Lung (tissue), 12 donors: ENCODE data around the gene MEN1. TPM values are rescaled to one million over a fixed set of nuclear protein-coding genes. Genes with fewer than 3 reads are reported as not detected.

Experiments used
- ATAC-seq: fragments of 200-7000 bp; cut with Tn5 transposase; one replicate; pipeline ENCODE4 v1.9.1; 2020; ENCODE audit warnings: moderate number of reproducible peaks; ENCODE audit not compliant: insufficient read depth, low FRiP score
- DNase-seq, 3 donors: peaks; one replicate each; pipeline ENCODE4 v3.0.0-alpha.2; 2013 to 2017
- H3K27ac ChIP-seq, 2 donors: one replicate each; pipeline ENCODE4 v1.5.1; 2013; ENCODE audit warnings: mild to moderate bottlenecking in 2 of 2, moderate library complexity in 2 of 2, control low read depth in 1 of 2, inconsistent platforms in 1 of 2, low read depth in 1 of 2, low read length in 1 of 2
- H3K27me3 ChIP-seq, 3 donors: one replicate each; pipeline ENCODE4 v1.5.1; 2013; ENCODE audit warnings: low read length in 2 of 3; ENCODE audit not compliant: control insufficient read depth in 3 of 3, insufficient read depth in 3 of 3
- H3K36me3 ChIP-seq, 4 donors: one replicate each; pipeline ENCODE4 v1.5.1; 2013; ENCODE audit warnings: low read length in 4 of 4, mild to moderate bottlenecking in 1 of 4, moderate library complexity in 1 of 4; ENCODE audit not compliant: control insufficient read depth in 4 of 4, insufficient read depth in 4 of 4
- H3K4me1 ChIP-seq, 5 donors: one replicate each; pipeline ENCODE4 v1.5.1; 2013; ENCODE audit warnings: low read length in 5 of 5, mild to moderate bottlenecking in 2 of 5, moderate library complexity in 1 of 5; ENCODE audit not compliant: control insufficient read depth in 5 of 5, insufficient read depth in 5 of 5
- H3K4me3 ChIP-seq: one replicate; pipeline ENCODE4 v1.5.1; 2013; ENCODE audit warnings: mild to moderate bottlenecking, control low read depth, moderate library complexity
- H3K9ac ChIP-seq, 2 donors: one replicate each; pipeline ENCODE4 v1.5.1; 2013; ENCODE audit warnings: low read length in 2 of 2, control low read depth in 1 of 2; ENCODE audit not compliant: insufficient read depth in 1 of 2
- H3K9me3 ChIP-seq, 4 donors: one replicate each; pipeline ENCODE4 v1.5.1; 2013; ENCODE audit warnings: low read length in 3 of 4, mild to moderate bottlenecking in 1 of 4, moderate library complexity in 1 of 4; ENCODE audit not compliant: control insufficient read depth in 4 of 4, insufficient read depth in 3 of 4
- WGBS, 2 donors: extraction: QIAGEN DNeasy Blood & Tissue Kit; methylation state at CpG; one replicate each; pipeline ENCODE4 v1.1.7; 2013; 5-methylcytosine and 5-hydroxymethylcytosine counted together
- polyA plus RNA-seq, 2 donors: library from polyadenylated mRNA; stranded (reverse); fragments of 200-250 nt; gene quantifications; one replicate each; pipeline ENCODE4 v1.2.1, GENCODE V29; 2013
- total RNA-seq, 2 donors: library from RNA; depleted of rRNA in 1 of 2; stranded (reverse); fragments of >200 nt in 1 of 2; gene quantifications; one replicate each; pipeline ENCODE4 v1.2.1, GENCODE V29; 2014 to 2021
- TF ChIP-seq, protein P1 (sequence below): IDR thresholded peaks from 2 replicates; pipeline ENCODE4 v1.5.1; 2012; ENCODE audit warnings: mild to moderate bottlenecking; ENCODE audit errors: control extremely low read depth, extremely low read depth
- donor health status: control.
- donor health status: control.
- donor health status: Bipolar disorder and iron deficiency.
- donor health status: healthy.
- donor health status: DM: yes; HTN: yes; CAD: no.

MEN1 gene
- total and polyA plus RNA-seq, 4 donors, result 15.0 to 24.9 (median 18.6) TPM

DNA sequence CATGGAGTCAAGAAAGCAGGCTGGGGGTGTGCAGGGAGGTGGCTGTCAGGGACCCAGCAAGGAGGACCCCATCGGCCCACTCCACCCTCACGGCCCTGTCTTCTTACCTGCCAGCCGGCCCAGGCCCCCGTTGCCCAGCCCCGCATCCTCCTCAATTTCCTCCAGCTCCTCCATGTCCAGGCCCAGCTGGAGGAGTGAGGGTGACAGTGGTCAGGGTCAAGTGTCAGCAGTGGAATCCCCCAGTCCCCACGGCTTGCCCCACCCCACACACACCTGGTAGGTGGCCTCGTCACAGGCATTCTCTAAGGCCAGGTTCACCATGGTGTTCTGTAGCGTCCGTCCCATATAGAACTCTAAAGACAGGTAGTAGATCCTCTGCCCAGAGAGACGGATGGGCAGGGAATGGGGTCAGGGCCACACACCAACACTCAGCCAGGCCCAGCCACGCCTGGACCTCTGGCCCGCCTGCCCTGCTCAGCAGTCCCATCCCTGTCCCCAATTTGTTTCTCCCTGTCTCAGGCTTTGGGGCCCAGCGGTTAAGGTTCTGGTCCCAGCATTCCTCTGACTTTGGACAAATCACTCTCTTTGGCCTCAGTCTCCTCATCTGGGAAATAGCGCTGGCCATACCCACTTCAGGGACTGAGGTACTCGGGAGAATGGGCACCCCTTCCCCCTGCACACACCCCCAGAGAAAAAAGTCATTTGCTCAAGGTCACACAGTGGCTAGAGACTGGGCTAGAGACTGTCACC, 51.8 kb downstream of the MEN1 start:
- no peak for ATAC-seq
- Histone ChIP-seq H3K4me3 (no peak overlapping the region), H3K27me3 (no peaks in the 10 kb centered on the region), H3K9ac (no peak overlapping the region), H3K36me3 (peaks cover 0 to 12% (median 7%) of the 10 kb centered on the region in 4 donors), H3K27ac (no peak overlapping the region), H3K4me1 (peaks cover 0 to 17% (median 8%) of the 10 kb centered on the region in 5 donors), H3K9me3 (no peaks in the 10 kb centered on the region)
- TF ChIP-seq, protein P1, sequence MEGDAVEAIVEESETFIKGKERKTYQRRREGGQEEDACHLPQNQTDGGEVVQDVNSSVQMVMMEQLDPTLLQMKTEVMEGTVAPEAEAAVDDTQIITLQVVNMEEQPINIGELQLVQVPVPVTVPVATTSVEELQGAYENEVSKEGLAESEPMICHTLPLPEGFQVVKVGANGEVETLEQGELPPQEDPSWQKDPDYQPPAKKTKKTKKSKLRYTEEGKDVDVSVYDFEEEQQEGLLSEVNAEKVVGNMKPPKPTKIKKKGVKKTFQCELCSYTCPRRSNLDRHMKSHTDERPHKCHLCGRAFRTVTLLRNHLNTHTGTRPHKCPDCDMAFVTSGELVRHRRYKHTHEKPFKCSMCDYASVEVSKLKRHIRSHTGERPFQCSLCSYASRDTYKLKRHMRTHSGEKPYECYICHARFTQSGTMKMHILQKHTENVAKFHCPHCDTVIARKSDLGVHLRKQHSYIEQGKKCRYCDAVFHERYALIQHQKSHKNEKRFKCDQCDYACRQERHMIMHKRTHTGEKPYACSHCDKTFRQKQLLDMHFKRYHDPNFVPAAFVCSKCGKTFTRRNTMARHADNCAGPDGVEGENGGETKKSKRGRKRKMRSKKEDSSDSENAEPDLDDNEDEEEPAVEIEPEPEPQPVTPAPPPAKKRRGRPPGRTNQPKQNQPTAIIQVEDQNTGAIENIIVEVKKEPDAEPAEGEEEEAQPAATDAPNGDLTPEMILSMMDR, result no peak
- WGBS, 2 donors, result 90 to 92% methylated on average over 15 of the region's 15 CpGs
- no peak for DNase-seq

DNA sequence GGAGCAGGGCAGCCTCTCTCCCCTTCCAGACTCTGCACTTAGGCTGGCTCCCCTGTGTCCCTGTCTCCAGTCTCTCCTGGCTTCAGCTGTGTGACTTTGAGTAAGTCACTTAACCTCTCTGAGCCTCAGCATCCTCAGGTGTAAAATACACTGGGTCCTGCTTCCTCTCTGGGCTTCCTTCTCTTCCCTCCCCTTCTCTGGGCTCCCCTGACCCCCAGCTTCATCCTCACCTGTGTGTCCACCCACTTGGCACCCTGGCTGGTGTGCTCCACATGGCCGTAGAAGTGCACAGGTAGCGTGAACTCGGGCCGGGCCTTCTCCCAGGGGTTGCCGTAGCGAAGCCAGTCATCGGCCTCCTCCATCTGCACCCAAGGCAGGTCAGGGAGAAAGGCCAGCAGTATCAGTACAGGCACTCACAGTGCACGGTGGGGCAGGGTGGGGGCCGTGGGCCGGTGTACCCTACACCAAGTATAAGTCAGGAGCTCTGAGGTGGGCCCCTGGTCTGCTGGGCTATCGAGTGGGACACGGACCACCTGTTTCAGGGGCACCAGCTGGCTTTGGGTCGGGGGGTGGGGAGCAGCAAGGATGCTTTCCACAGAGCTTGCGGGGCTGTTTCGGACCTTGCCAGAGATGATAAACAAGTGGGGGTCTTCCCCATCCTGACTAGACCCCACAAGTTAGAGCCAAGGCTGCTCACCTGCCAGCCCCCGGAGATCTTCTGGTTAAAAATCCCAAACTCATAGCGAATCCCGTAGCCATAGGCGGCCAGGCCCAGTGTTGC, 52.6 kb downstream of the MEN1 start:
- Histone ChIP-seq H3K27ac (no peak overlapping the region), H3K36me3 (peaks cover 0 to 4% (median 2%) of the 10 kb centered on the region in 4 donors), H3K9me3 (no peaks in the 10 kb centered on the region), H3K4me1 (peaks cover 0 to 17% (median 8%) of the 10 kb centered on the region in 5 donors), H3K9ac (no peak overlapping the region), H3K27me3 (no peaks in the 10 kb centered on the region), H3K4me3 (no peak overlapping the region)
- DNase-seq, result no peak
- TF ChIP-seq, protein P1, result no peak
- ATAC-seq, result no peak
- WGBS, 2 donors, result 86 to 90% methylated on average over 19 of the region's 19 CpGs

DNA sequence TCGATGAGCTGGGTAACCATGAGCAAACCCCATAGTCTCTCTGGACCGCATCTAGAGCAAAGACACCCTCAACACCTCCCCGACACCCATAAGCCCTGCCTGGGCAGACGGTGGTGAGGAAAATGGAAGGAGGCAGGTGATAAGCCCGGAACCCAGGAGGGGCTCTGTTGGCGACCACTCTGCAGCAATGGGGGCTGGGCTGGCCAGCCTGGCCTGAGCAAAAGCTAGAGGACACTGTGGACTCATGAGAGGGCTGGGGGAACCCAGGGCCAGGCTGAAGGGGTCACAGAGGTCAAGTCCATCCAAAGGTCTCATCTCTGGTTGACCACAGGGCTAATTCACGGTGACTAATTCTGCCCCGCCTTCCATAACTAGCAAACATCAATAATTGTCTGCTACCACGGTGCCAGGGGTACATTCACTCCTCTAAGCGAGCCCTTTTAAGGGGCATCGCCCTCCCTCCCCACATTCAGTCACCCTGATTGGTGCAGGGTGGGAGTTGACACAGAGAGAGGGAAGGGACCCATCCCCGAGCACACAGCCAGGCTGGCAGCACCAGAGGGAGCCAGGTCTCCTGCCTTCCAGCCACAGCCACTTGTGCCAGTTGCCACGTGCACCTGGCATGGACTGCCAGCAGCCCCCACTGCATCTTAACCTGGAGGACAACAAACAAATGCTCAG, 54.5 kb downstream of the MEN1 start:
- H3K27me3 ChIP-seq, result no peaks in the 10 kb centered on the region
- no peak overlapping the region for H3K4me3 ChIP-seq
- H3K36me3 ChIP-seq, result peaks cover 0 to 4% (median 1%) of the 10 kb centered on the region in 4 donors
- 89% methylated on average over 13 of the region's 13 CpGs for WGBS, 2 donors
- H3K9ac ChIP-seq, result no peak overlapping the region
- H3K9me3 ChIP-seq, result no peaks in the 10 kb centered on the region
- no peak overlapping the region for H3K27ac ChIP-seq
- DNase-seq (no peak), ATAC-seq (no peak)
- TF ChIP-seq, protein P1, result no peak
- H3K4me1 ChIP-seq, result peaks cover 0 to 17% (median 8%) of the 10 kb centered on the region in 5 donors
